ENCODE data around the gene SLU7.

The SLU7 gene

GRCh38 chr5:160375701-160376100, 43.2 kb downstream of the SLU7 start:
- peaks cover 48% of the 10 kb centered on the region for H3K27me3 Mint-ChIP-seq
- DNase-seq (no peak), ATAC-seq (no peak)
- H3K27ac Mint-ChIP-seq, result no peak overlapping the region
- no peak overlapping the region for H3K4me3 Mint-ChIP-seq
- no peaks in the 10 kb centered on the region for H3K9me3 Mint-ChIP-seq
- H3K36me3 Mint-ChIP-seq (ENCODE audit: low read depth), result no peaks in the 10 kb centered on the region
- peaks cover 3% of the 10 kb centered on the region for H3K4me1 Mint-ChIP-seq

GRCh38 chr5:160375166-160375565, 43.7 kb downstream of the SLU7 start:
- DNase-seq (no peak), ATAC-seq (no peak)
- peaks cover 50% of the 10 kb centered on the region for H3K27me3 Mint-ChIP-seq
- no peak overlapping the region for H3K4me3 Mint-ChIP-seq
- H3K4me1 Mint-ChIP-seq, result peaks cover 4% of the 10 kb centered on the region
- no peak overlapping the region for H3K27ac Mint-ChIP-seq
- H3K36me3 Mint-ChIP-seq (ENCODE audit: low read depth), result no peaks in the 10 kb centered on the region
- no peaks in the 10 kb centered on the region for H3K9me3 Mint-ChIP-seq

DNA sequence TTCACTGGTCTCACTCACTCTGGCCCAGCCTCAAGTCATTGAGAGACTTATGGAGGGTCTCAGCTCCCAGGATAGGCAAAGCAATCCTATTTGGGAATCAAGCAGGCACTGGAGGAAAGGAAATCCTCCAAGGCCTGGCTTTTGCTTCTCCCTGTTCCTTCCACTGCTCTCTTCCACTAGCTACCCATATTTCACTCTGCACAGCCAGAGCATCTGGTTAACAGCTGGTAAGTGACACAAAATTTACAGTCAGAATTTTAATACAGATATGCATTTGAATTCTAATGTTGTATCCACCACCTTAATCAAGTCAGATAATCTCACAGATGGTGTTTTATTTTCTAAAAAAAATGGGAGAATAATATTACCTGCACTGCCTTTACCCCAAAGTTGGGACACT, 47.6 kb downstream of the SLU7 start:
- H3K4me1 Mint-ChIP-seq, result peaks cover 13% of the 10 kb centered on the region
- no peaks in the 10 kb centered on the region for H3K9me3 Mint-ChIP-seq
- H3K27me3 Mint-ChIP-seq, result peaks cover 67% of the 10 kb centered on the region
- no peak overlapping the region for H3K27ac Mint-ChIP-seq
- no peak for ATAC-seq
- H3K4me3 Mint-ChIP-seq, result no peak overlapping the region
- no peaks in the 10 kb centered on the region for H3K36me3 Mint-ChIP-seq (ENCODE audit: low read depth)
- DNase-seq, result no peak

DNA sequence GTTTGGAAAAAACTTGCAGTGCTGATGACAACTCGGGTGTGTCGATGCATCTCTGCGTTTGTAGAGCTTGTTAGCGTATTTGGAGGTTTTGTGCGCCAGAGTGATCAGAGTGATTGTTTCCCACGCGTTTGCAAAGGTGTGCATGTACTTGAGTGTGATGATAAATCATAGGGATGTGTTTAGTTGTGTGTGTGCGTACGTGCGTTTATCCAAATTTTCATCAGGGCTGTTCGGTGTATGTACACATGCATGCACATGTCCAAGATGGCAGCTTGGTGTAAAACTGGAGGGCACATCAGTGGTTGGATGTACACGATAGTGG, 48.2 kb downstream of the SLU7 start:
- DNase-seq (no peak), ATAC-seq (no peak)
- H3K4me3 Mint-ChIP-seq, result peak overlapping the region; percentile 37
- H3K9me3 Mint-ChIP-seq, result no peaks in the 10 kb centered on the region
- peaks cover 63% of the 10 kb centered on the region for H3K27me3 Mint-ChIP-seq
- H3K27ac Mint-ChIP-seq, result no peak overlapping the region
- no peaks in the 10 kb centered on the region for H3K36me3 Mint-ChIP-seq (ENCODE audit: low read depth)
- peaks cover 13% of the 10 kb centered on the region for H3K4me1 Mint-ChIP-seq

GRCh38 chr5:160369990-160370712, 48.7 kb downstream of the SLU7 start, which contains the start of gene C1QTNF2:
TSS of gene C1QTNF2 (minus strand) at chr5:160370626. CDS start at chr5:160355011, 15,615 bp downstream.
- DNase-seq (peak; percentile 16), ATAC-seq (no peak)
- peak within 1 kb of the TSS; percentile 48 for H3K4me3 Mint-ChIP-seq
- peaks cover 60% of the 10 kb centered on the region for H3K27me3 Mint-ChIP-seq
- peaks cover 13% of the 10 kb centered on the region for H3K4me1 Mint-ChIP-seq
- no peak within 1 kb of the TSS for H3K27ac Mint-ChIP-seq
- no peaks in the 10 kb centered on the region for H3K36me3 Mint-ChIP-seq (ENCODE audit: low read depth)
- no peaks in the 10 kb centered on the region for H3K9me3 Mint-ChIP-seq

GRCh38 chr5:160367885-160368284, 51.0 kb downstream of the SLU7 start:
- Mint-ChIP-seq H3K36me3 (ENCODE audit: low read depth) (no peaks in the 10 kb centered on the region), H3K27me3 (peaks cover 55% of the 10 kb centered on the region), H3K4me3 (no peak overlapping the region), H3K4me1 (peaks cover 13% of the 10 kb centered on the region), H3K9me3 (no peaks in the 10 kb centered on the region), H3K27ac (no peak overlapping the region)
- DNase-seq, result no peak
- ATAC-seq, result no peak

DNA sequence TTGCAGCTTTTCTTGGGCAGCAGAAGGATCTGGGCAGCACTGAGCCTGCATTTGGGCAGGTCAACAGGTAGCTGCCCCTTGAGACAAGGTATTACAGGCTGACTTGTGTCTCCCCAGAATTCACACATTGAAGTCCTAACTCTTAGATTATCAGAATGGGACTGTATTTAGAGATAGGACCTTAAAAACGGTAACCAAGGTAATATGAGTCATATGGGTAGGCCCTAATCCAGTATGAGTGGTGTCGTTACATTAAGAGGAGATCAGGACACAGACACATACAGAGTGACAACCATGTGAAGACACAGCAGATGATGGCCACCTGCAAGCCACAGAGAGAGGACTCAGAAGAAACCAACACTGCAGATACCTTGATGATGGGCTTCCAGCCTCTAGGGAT, 51.6 kb downstream of the SLU7 start:
- Mint-ChIP-seq H3K9me3 (no peaks in the 10 kb centered on the region), H3K27me3 (peaks cover 50% of the 10 kb centered on the region), H3K4me3 (no peak overlapping the region)

DNA sequence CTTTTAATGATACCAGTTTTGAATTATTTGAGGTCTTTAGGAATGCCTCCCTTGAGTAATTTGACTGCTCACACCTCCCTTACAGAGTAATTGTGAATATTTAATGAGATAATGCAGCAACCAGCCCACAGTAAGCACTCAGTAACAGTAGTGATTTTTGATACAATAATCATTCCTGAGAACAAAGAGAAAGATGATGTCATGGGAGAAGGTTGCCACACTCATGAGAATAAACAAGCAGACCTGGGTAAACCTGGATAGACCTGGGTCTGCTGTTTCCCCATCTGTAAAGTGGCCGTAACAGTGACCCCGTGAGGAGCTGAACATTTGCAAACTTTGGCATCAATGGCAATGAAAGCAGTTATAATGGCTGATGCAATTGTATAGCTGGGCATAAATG, 52.7 kb downstream of the SLU7 start:
- Mint-ChIP-seq H3K9me3 (no peaks in the 10 kb centered on the region), H3K27ac (no peak overlapping the region), H3K36me3 (ENCODE audit: low read depth) (no peaks in the 10 kb centered on the region), H3K4me1 (peaks cover 13% of the 10 kb centered on the region), H3K27me3 (peaks cover 41% of the 10 kb centered on the region), H3K4me3 (no peak overlapping the region)
- ATAC-seq, result no peak
- DNase-seq, result no peak

More for the DNA sequence above, 51.6 kb downstream of the SLU7 start:
- Mint-ChIP-seq H3K36me3 (ENCODE audit: low read depth) (no peaks in the 10 kb centered on the region), H3K4me1 (peaks cover 13% of the 10 kb centered on the region), H3K27ac (no peak overlapping the region)
- no peak for DNase-seq
- peak; percentile 6 for ATAC-seq

DNA sequence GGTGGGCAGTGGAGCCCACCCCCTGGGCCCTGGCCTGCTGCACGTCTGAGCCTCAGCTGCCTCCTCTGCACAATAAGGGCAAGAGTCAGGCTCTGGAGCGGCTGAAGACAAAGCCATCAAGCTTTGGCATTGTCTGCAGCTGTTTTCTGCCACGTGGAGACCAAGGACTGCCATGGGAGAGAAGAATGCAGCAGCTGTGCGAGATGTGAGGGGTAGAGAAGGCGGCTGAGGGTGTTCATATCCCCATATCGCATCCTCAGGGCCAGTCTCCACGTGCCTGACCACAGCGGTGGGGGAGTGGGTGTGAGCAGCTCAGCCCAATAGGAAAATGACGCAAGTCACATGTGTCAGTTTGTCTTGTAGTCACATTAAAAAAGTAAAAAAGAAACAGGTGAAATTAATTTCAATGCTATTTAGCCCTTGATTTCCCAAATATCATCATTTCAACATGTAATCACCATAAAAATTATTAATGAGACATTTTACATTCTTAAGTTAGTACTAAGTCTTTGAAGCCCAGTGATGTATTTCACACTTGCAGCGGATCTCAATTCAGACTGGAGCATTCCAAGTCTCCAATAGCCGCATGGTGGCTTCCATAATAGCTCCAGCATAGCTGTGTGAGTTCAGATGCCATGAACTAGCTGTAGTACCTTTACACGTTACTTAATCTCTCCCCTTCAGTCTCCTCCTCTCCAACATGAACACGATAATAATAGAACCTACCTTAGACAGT, 55.1 kb downstream of the SLU7 start:
- no peaks in the 10 kb centered on the region for H3K9me3 Mint-ChIP-seq
- no peaks in the 10 kb centered on the region for H3K4me1 Mint-ChIP-seq
- H3K4me3 Mint-ChIP-seq, result no peak overlapping the region
- ATAC-seq (no peak), DNase-seq (no peak)
- H3K36me3 Mint-ChIP-seq (ENCODE audit: low read depth), result no peaks in the 10 kb centered on the region
- H3K27ac Mint-ChIP-seq, result no peak overlapping the region
- H3K27me3 Mint-ChIP-seq, result peaks cover 24% of the 10 kb centered on the region

GRCh38 chr5:160363211-160363610, 55.7 kb downstream of the SLU7 start:
- ATAC-seq (no peak), DNase-seq (no peak)
- Mint-ChIP-seq H3K27ac (no peak overlapping the region), H3K4me1 (no peaks in the 10 kb centered on the region), H3K27me3 (peaks cover 19% of the 10 kb centered on the region), H3K9me3 (no peaks in the 10 kb centered on the region), H3K36me3 (ENCODE audit: low read depth) (no peaks in the 10 kb centered on the region), H3K4me3 (no peak overlapping the region)

DNA sequence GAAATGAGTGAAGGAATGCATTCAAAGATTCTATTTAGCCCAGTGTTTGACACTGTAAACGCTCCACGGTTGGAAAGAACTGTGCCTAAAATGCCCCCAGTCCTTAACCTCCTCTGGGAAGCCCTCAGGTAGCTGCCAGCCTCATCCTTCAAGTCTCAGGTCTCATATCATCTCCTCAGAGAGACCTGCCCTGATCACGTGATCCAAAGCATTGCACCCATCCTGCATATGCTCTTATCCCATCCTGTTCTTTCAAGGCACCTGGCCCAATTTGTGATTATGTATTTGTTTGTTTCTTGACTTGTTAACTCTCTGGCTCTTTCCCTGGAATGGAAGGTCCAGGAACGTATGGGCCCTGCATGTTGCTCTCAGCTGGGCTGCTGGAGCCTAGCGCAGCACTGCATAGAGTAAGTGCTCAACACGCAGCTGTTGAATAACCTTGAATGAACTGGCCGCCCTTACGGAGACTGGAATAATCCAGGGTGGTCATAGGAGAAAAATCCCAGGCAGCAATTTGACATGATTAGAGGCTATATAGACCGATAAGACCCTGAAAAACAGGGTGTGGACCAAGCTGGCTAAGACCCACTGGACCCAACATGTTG, 57.2 kb downstream of the SLU7 start:
- peaks cover 9% of the 10 kb centered on the region for H3K27me3 Mint-ChIP-seq
- ATAC-seq (no peak), DNase-seq (no peak)
- no peaks in the 10 kb centered on the region for H3K9me3 Mint-ChIP-seq
- H3K4me1 Mint-ChIP-seq, result no peaks in the 10 kb centered on the region
- no peaks in the 10 kb centered on the region for H3K36me3 Mint-ChIP-seq (ENCODE audit: low read depth)
- no peak overlapping the region for H3K4me3 Mint-ChIP-seq
- H3K27ac Mint-ChIP-seq, result no peak overlapping the region

- Mint-ChIP-seq H3K4me3 (no peak overlapping the region), H3K27me3 (peaks cover 9% of the 10 kb centered on the region), H3K4me1 (no peaks in the 10 kb centered on the region), H3K9me3 (no peaks in the 10 kb centered on the region), H3K36me3 (ENCODE audit: low read depth) (no peaks in the 10 kb centered on the region), H3K27ac (no peak overlapping the region)
- ATAC-seq, result no peak
- no peak for DNase-seq
Measured at GRCh38 chr5:160360310-160360709, 58.6 kb downstream of the SLU7 start.

DNA sequence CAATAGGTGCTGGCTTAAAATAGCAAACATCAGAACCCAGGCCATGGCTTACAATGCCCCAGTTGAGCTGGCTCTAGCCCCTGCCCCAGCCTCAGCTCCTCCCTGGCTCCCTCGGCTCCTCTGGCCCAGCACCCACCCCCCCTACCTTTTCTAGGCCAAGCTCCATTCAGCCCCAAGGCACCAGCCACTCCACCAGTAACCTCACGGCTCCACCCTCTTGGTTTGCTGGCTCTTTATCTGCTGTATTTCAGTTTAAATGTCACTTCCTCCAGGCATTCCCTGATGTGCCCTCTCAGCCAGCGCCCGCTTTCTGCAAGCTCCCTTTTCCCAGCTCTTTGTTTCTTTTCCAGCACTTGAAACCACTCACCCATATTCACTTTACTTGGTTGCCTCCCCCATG, 59.1 kb downstream of the SLU7 start:
- DNase-seq (no peak), ATAC-seq (no peak)
- Mint-ChIP-seq H3K9me3 (no peaks in the 10 kb centered on the region), H3K27ac (no peak overlapping the region), H3K27me3 (peaks cover 6% of the 10 kb centered on the region), H3K36me3 (ENCODE audit: low read depth) (no peaks in the 10 kb centered on the region), H3K4me1 (no peaks in the 10 kb centered on the region), H3K4me3 (no peak overlapping the region)

DNA sequence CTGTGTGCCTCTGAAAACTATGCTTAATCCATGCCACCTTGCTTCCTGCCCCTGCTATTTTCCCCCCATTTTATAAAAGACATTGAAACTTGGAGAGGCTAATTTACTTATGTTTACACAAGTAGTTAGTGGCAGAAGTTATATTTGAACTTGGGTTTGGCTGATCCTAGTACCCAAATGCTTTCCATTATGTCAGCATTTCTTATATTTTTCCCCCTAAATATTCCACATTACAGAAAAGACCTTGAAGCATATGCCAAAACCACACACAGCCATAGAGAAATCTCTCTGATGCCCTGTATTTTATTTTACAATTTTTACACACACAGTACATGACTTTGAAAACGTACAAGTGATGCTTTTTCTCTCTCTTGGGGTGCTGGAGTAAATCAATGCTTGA, 59.6 kb downstream of the SLU7 start:
- Mint-ChIP-seq H3K27ac (no peak overlapping the region), H3K27me3 (peaks cover 3% of the 10 kb centered on the region), H3K36me3 (ENCODE audit: low read depth) (no peaks in the 10 kb centered on the region), H3K4me3 (no peak overlapping the region), H3K9me3 (no peaks in the 10 kb centered on the region), H3K4me1 (no peaks in the 10 kb centered on the region)
- ATAC-seq, result no peak
- no peak for DNase-seq

- ATAC-seq (no peak), DNase-seq (no peak)
- Mint-ChIP-seq H3K9me3 (no peaks in the 10 kb centered on the region), H3K27ac (no peak overlapping the region), H3K4me3 (no peak overlapping the region), H3K27me3 (peaks cover 3% of the 10 kb centered on the region), H3K36me3 (ENCODE audit: low read depth) (no peaks in the 10 kb centered on the region), H3K4me1 (no peaks in the 10 kb centered on the region)
Measured at GRCh38 chr5:160357861-160358411, 60.9 kb downstream of the SLU7 start.
